DND-41 (cell line): ENCODE data around the gene ZDHHC17.

ENCODE experiments used
- ATAC-seq: fragments of 200-7000 bp; cut with Tn5 transposase; 3 replicates; pipeline ENCODE4 v1.9.1; 2021; ENCODE audit warnings: low read depth; ENCODE audit not compliant: insufficient read depth
- DNase-seq: peaks from one replicate; pipeline ENCODE4 v3.0.0-alpha.2; 2020
- H2AFZ ChIP-seq: 2 replicates; pipeline ENCODE4 v1.6.0; 2012; ENCODE audit warnings: low read depth, low read length
- H3K27ac ChIP-seq: 2 replicates; pipeline ENCODE4 v1.5.1; 2012; ENCODE audit warnings: low read length, inconsistent platforms
- H3K27me3 ChIP-seq: fragments of 200-600 bp; sonication (generic); 2 replicates; pipeline ENCODE4 v1.6.0; 2012; ENCODE audit warnings: low read length, mild to moderate bottlenecking, inconsistent platforms; ENCODE audit not compliant: insufficient read depth, poor library complexity
- H3K36me3 ChIP-seq: 2 replicates; pipeline ENCODE4 v1.5.1; 2012; ENCODE audit warnings: low read length, inconsistent platforms; ENCODE audit not compliant: insufficient read depth
- H3K4me1 ChIP-seq: 2 replicates; pipeline ENCODE4 v1.5.1; 2012; ENCODE audit warnings: mild to moderate bottlenecking, low read length; ENCODE audit not compliant: insufficient read depth
- H3K4me2 ChIP-seq: 2 replicates; pipeline ENCODE4 v1.6.0; 2012; ENCODE audit warnings: mild to moderate bottlenecking, moderate library complexity, low read length, inconsistent platforms; ENCODE audit not compliant: insufficient read depth
- H3K4me3 ChIP-seq, 2 experiments: fragments of 200-600 bp in 1 of 2; shearing (Covaris generic) in 1 of 2; 2 replicates each; pipeline ENCODE4 v1.5.1; 2012 to 2016; ENCODE audit warnings: inconsistent platforms in 2 of 2, low read length in 2 of 2, mild to moderate bottlenecking in 2 of 2, low read depth in 1 of 2, moderate library complexity in 1 of 2
- H3K79me2 ChIP-seq: 2 replicates; pipeline ENCODE4 v1.6.0; 2012; ENCODE audit warnings: low read length, inconsistent platforms; ENCODE audit not compliant: insufficient read depth
- H3K9ac ChIP-seq: 2 replicates; pipeline ENCODE4 v1.6.0; 2012; ENCODE audit warnings: low read depth, mild to moderate bottlenecking, inconsistent platforms, low read length, moderate library complexity
- H3K9me3 ChIP-seq: 2 replicates; pipeline ENCODE4 v1.5.1; 2012; ENCODE audit warnings: low read length, moderate library complexity, mild to moderate bottlenecking, inconsistent platforms; ENCODE audit not compliant: insufficient read depth, severe bottlenecking
- H4K20me1 ChIP-seq: 2 replicates; pipeline ENCODE4 v1.6.0; 2012; ENCODE audit warnings: low read length; ENCODE audit not compliant: insufficient read depth
- EZH2 ChIP-seq: IDR thresholded peaks from 3 replicates; pipeline ENCODE4 v1.6.1; 2012; ENCODE audit warnings: borderline replicate concordance, low read depth, mild to moderate bottlenecking, moderate library complexity, low read length, inconsistent platforms; ENCODE audit not compliant: severe bottlenecking
- TF ChIP-seq, protein P1 (sequence below): IDR thresholded peaks from 2 replicates; pipeline ENCODE4 v1.5.1; 2012; ENCODE audit warnings: borderline replicate concordance, low read length, moderate library complexity, mild to moderate bottlenecking; ENCODE audit not compliant: poor library complexity, severe bottlenecking; ENCODE audit errors: extremely low read depth

The ZDHHC17 gene

DNA sequence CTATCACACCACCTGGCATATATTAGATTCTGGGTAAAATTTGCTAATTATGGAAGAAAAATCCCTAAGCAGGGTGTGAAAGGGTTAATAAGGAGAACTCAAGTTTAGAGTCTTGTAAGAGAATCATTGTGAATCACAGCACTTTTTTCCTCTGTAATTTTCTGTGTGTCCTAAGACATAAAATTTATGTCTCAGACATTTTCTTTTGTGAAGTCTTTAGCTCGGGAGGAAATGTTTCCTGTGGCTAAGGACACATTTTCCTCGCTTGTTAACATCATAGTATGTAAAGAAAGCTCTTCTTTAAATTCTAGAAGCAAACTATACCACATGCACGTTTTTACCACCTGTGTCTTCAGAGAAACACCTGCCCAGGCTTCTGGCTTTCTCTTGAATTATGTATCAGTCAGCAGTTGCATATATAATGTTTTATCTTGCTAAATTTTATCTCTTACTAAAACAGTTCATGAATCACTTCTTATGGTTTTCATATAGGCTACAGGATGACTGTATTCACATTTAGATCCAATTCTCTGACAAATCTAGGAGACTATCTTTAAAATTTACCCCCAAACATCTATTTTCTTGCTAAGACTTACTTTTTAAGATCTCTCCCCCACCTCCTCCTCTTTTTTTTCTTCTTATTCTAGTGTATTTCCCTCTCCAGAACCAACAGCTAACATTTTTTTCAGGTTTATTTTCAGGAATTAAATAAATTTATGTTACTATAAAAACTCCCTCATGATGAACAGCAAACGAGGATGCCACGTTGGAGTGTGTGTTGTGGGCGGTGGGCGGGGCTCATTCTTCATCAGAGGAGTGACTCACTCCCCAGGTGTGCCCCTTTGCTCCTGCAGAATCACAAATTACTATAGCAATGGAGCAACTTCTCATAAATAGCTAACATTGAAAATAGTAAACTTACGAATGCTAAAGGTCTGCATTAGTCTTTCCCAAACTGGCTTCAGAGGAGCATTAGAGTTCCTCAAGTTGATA is 126.5 kb downstream of the ZDHHC17 start:
- H3K27ac ChIP-seq, result no peak overlapping the region
- H3K79me2 ChIP-seq, result no peaks in the 10 kb centered on the region
- ATAC-seq (no peak), DNase-seq (peak; percentile 9)
- no peaks in the 10 kb centered on the region for H3K36me3 ChIP-seq
- H3K4me3 ChIP-seq, result no peak overlapping the region
- no peaks in the 10 kb centered on the region for H3K27me3 ChIP-seq
- no peak overlapping the region for H3K9ac ChIP-seq
- H3K9me3 ChIP-seq, result no peaks in the 10 kb centered on the region
- no peaks in the 10 kb centered on the region for H4K20me1 ChIP-seq
- no peak overlapping the region for H3K4me2 ChIP-seq
- TF ChIP-seq, protein P1, sequence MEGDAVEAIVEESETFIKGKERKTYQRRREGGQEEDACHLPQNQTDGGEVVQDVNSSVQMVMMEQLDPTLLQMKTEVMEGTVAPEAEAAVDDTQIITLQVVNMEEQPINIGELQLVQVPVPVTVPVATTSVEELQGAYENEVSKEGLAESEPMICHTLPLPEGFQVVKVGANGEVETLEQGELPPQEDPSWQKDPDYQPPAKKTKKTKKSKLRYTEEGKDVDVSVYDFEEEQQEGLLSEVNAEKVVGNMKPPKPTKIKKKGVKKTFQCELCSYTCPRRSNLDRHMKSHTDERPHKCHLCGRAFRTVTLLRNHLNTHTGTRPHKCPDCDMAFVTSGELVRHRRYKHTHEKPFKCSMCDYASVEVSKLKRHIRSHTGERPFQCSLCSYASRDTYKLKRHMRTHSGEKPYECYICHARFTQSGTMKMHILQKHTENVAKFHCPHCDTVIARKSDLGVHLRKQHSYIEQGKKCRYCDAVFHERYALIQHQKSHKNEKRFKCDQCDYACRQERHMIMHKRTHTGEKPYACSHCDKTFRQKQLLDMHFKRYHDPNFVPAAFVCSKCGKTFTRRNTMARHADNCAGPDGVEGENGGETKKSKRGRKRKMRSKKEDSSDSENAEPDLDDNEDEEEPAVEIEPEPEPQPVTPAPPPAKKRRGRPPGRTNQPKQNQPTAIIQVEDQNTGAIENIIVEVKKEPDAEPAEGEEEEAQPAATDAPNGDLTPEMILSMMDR, result no peak
- no peak for TF ChIP-seq EZH2
- no peak overlapping the region for H2AFZ ChIP-seq
- no peaks in the 10 kb centered on the region for H3K4me1 ChIP-seq

DNA sequence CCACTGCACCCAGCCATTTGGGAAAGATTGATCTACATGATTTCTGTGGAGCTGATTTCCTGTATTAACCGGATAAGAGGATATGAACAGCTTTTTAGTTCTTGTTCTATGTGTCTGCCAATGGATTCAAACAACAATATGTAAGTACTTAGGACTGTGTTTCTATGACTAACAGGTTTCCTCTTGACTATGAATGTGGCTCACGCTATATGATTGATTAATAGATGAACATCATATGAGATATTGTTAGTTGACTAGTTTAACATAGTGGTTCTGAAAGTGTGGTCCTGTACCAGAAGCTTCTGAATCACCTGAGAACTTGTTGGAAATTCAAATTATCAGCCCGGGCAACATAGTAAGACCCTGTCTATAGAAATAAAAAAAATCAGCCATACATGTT is 127.7 kb downstream of the ZDHHC17 start:
- H3K9ac ChIP-seq, result no peak overlapping the region
- no peak for DNase-seq

DNA sequence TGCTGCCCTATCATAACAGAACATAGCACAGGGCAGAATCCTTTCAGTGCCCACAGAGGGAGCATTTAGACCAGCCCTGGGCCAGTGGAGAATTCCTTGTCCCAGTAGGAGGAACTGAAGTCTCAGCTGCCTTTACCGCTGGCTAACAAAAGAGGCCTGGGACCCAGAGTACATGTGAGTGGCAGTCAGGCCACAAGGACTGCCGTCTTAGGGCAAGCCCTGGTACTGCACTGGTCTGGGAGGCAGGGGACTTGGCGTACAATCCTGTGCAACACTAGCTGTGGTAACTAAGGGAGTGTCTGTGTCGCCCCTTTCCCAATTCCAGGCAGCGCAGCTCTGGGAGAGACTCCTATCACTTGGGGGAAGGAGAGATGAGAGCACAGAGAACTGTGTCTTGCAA is 131.9 kb downstream of the ZDHHC17 start:
- DNase-seq, result no peak
- Histone ChIP-seq H3K27ac (no peak overlapping the region), H3K9ac (no peak overlapping the region), H3K4me2 (no peak overlapping the region), H3K36me3 (no peaks in the 10 kb centered on the region), H4K20me1 (no peaks in the 10 kb centered on the region), H3K4me3 (no peak overlapping the region), H3K27me3 (no peaks in the 10 kb centered on the region), H2AFZ (no peak overlapping the region), H3K79me2 (no peaks in the 10 kb centered on the region), H3K4me1 (peaks cover 3% of the 10 kb centered on the region; the same call in 1 of the 2 replicates), H3K9me3 (no peaks in the 10 kb centered on the region)
- no peak for ATAC-seq
- TF ChIP-seq, protein P1, result no peak
- no peak for TF ChIP-seq EZH2

More for the DNA sequence above, 127.7 kb downstream of the ZDHHC17 start:
- no peaks in the 10 kb centered on the region for H3K36me3 ChIP-seq
- no peak overlapping the region for H2AFZ ChIP-seq
- no peaks in the 10 kb centered on the region for H3K27me3 ChIP-seq
- H3K4me2 ChIP-seq, result no peak overlapping the region
- H3K27ac ChIP-seq, result no peak overlapping the region
- no peaks in the 10 kb centered on the region for H3K79me2 ChIP-seq
- no peak overlapping the region for H3K4me3 ChIP-seq
- no peaks in the 10 kb centered on the region for H3K4me1 ChIP-seq
- ATAC-seq, result no peak
- TF ChIP-seq EZH2, result no peak
- TF ChIP-seq, protein P1, result no peak
- no peaks in the 10 kb centered on the region for H4K20me1 ChIP-seq
- no peaks in the 10 kb centered on the region for H3K9me3 ChIP-seq
